GM23338 (cell line): Measurements from ENCODE around the gene SLC35D2. TPM values are rescaled to one million over a fixed set of nuclear protein-coding genes. Genes with fewer than 3 reads are reported as not detected.

ENCODE experiments used
- ATAC-seq: fragments of 200-7000 bp; cut with Tn5 transposase; 3 replicates; pipeline ENCODE4 v1.9.1; 2020
- DNase-seq: peaks from one replicate; pipeline ENCODE4 v3.0.0-alpha.2; 2015; ENCODE audit warnings: low spot score
- H2AFZ ChIP-seq: fragments of 200-600 bp; sonication (generic); 2 replicates; pipeline ENCODE4 v1.8.0; 2016; ENCODE audit warnings: antibody characterized with exemption, mild to moderate bottlenecking, moderate library complexity
- H3F3A ChIP-seq: fragments of 200-600 bp; sonication (generic); replicated peaks from 2 replicates; pipeline ENCODE4 v1.8.0; 2017; ENCODE audit warnings: antibody characterized with exemption, mixed run types, low read depth
- H3K27ac ChIP-seq: fragments of 200-600 bp; sonication (generic); 2 replicates; pipeline ENCODE4 v1.6.1; 2016; ENCODE audit warnings: low read depth
- H3K27me3 ChIP-seq: fragments of 200-600 bp; sonication (generic); 2 replicates; pipeline ENCODE4 v1.8.0; 2016; ENCODE audit warnings: mild to moderate bottlenecking, mixed run types, moderate library complexity; ENCODE audit not compliant: insufficient read depth
- H3K36me3 ChIP-seq: fragments of 200-600 bp; sonication (generic); 2 replicates; pipeline ENCODE4 v1.8.0; 2016; ENCODE audit warnings: mild to moderate bottlenecking; ENCODE audit not compliant: insufficient read depth
- H3K4me1 ChIP-seq: fragments of 200-600 bp; sonication (generic); 2 replicates; pipeline ENCODE4 v1.8.0; 2016; ENCODE audit warnings: mild to moderate bottlenecking, moderate library complexity; ENCODE audit not compliant: insufficient read depth
- H3K4me2 ChIP-seq: fragments of 200-600 bp; sonication (generic); 2 replicates; pipeline ENCODE4 v1.7.1; 2017; ENCODE audit warnings: mixed run types
- H3K4me3 ChIP-seq: fragments of 200-600 bp; sonication (generic); 2 replicates; pipeline ENCODE4 v1.6.1; 2016; ENCODE audit warnings: mixed run types
- H3K79me2 ChIP-seq: fragments of 200-600 bp; sonication (generic); replicated peaks from 2 replicates; pipeline ENCODE4 v1.8.0; 2017; ENCODE audit warnings: mild to moderate bottlenecking; ENCODE audit not compliant: insufficient read depth
- H3K9me2 ChIP-seq: fragments of 200-600 bp; sonication (generic); 2 replicates; pipeline ENCODE4 v1.8.0; 2017; ENCODE audit not compliant: insufficient read depth
- H4K20me1 ChIP-seq: fragments of 200-600 bp; sonication (generic); replicated peaks from 2 replicates; pipeline ENCODE4 v1.8.0; 2017; ENCODE audit warnings: mild to moderate bottlenecking; ENCODE audit not compliant: insufficient read depth
- H3K27ac Mint-ChIP-seq: 2 replicates; pipeline ENCODE4 v1.8.0; 2020; ENCODE audit warnings: inconsistent platforms, mild to moderate bottlenecking, moderate library complexity, mixed read lengths
- H3K27me3 Mint-ChIP-seq: 3 replicates; pipeline ENCODE4 v1.8.0; 2022; ENCODE audit warnings: low read depth, mild to moderate bottlenecking, moderate library complexity, mixed read lengths, inconsistent platforms; ENCODE audit not compliant: insufficient read depth, poor library complexity
- H3K36me3 Mint-ChIP-seq: 3 replicates; pipeline ENCODE4 v1.8.0; 2021; ENCODE audit warnings: low read depth, mild to moderate bottlenecking, inconsistent platforms, moderate library complexity, mixed read lengths
- H3K4me1 Mint-ChIP-seq: 3 replicates; pipeline ENCODE4 v1.8.0; 2020; ENCODE audit warnings: mild to moderate bottlenecking, inconsistent platforms, mixed read lengths
- H3K4me3 Mint-ChIP-seq: 3 replicates; pipeline ENCODE4 v1.8.0; 2021; ENCODE audit warnings: moderate library complexity, mild to moderate bottlenecking, inconsistent platforms, mixed read lengths
- H3K9me3 Mint-ChIP-seq: 3 replicates; pipeline ENCODE4 v1.8.0; 2020; ENCODE audit warnings: moderate library complexity, mild to moderate bottlenecking, inconsistent platforms, mixed read lengths
- CREB1 ChIP-seq: fragments of 250-450 bp; sonication (Bioruptor Pico); IDR thresholded peaks from 2 replicates; pipeline ENCODE4 v1.5.0; 2020; ENCODE audit warnings: low read depth, mild to moderate bottlenecking, moderate library complexity
- EZH2 ChIP-seq: fragments of 200-600 bp; sonication (generic); IDR thresholded peaks from one replicate; pipeline ENCODE4 v1.8.0; 2017; ENCODE audit warnings: antibody characterized with exemption, mild to moderate bottlenecking, low read depth; ENCODE audit not compliant: unreplicated experiment
- EZH2phosphoT487 ChIP-seq: fragments of 200-600 bp; sonication (generic); IDR thresholded peaks from one replicate; pipeline ENCODE4 v1.8.1; 2018; ENCODE audit warnings: antibody characterized with exemption; ENCODE audit not compliant: unreplicated experiment
- JUNB ChIP-seq: IDR thresholded peaks from one replicate; pipeline ENCODE4 v1.6.1; 2016; ENCODE audit warnings: antibody characterized with exemption; ENCODE audit not compliant: unreplicated experiment
- NANOG ChIP-seq: IDR thresholded peaks from 2 replicates; pipeline ENCODE4 v1.6.1; 2016; ENCODE audit warnings: antibody characterized with exemption, borderline replicate concordance
- POLR2AphosphoS5 ChIP-seq: IDR thresholded peaks from 2 replicates; pipeline ENCODE4 v1.6.1; 2016; ENCODE audit warnings: antibody characterized with exemption, low read depth
- STAT1 ChIP-seq: IDR thresholded peaks from one replicate; pipeline ENCODE4 v1.6.1; 2016; ENCODE audit warnings: antibody characterized with exemption; ENCODE audit not compliant: unreplicated experiment
- ZNF114 ChIP-seq: fragments of 250-450 bp; sonication (Bioruptor Pico); IDR thresholded peaks from 2 replicates; pipeline ENCODE4 v1.5.0; 2020; ENCODE audit warnings: mild to moderate bottlenecking, moderate library complexity
- ZNF331 ChIP-seq: fragments of 250-450 bp; sonication (Bioruptor Pico); IDR thresholded peaks from 2 replicates; pipeline ENCODE4 v1.5.0; 2020; ENCODE audit warnings: low read depth, mild to moderate bottlenecking, moderate library complexity
- polyA plus RNA-seq: library from polyadenylated mRNA; unstranded; fragments of >200 nt; fragmentation: Nextera tagmentation; extraction: Ambion mirVana; gene quantifications from 2 replicates; pipeline ENCODE4 v1.2.1, GENCODE V29; 2016
- total RNA-seq: library from RNA; depleted of rRNA; stranded (reverse); fragments of >200 nt; shearing (Covaris generic); gene quantifications from 2 replicates; pipeline ENCODE4 v1.2.3, GENCODE V29; 2014
- TF ChIP-seq, protein P1 (sequence below): fragments of 250-450 bp; sonication (Bioruptor Pico); IDR thresholded peaks from 2 replicates; pipeline ENCODE4 v1.5.0; 2020; ENCODE audit warnings: mild to moderate bottlenecking, moderate library complexity
- TF ChIP-seq, protein P2 (sequence below): IDR thresholded peaks from one replicate; pipeline ENCODE4 v1.6.1; 2018; ENCODE audit warnings: antibody characterized with exemption; ENCODE audit not compliant: unreplicated experiment
- TF ChIP-seq, protein P3 (sequence below): IDR thresholded peaks from 2 replicates; pipeline ENCODE4 v1.6.1; 2016; ENCODE audit warnings: antibody characterized with exemption
- TF ChIP-seq, protein P4 (sequence below), 2 experiments: fragments of 200-600 bp in 1 of 2; sonication (generic) in 1 of 2; conservative IDR thresholded peaks; 2 replicates each; pipeline versions ENCODE4 v1.5.1 to v1.6.1; 2016 to 2017; ENCODE audit warnings: antibody characterized with exemption in 2 of 2, low read depth in 2 of 2, mild to moderate bottlenecking in 2 of 2, moderate library complexity in 1 of 2

SLC35D2 gene
- total and polyA plus RNA-seq, 2 experiments from 2014 or later, result 8.2 to 14.4 TPM

DNA sequence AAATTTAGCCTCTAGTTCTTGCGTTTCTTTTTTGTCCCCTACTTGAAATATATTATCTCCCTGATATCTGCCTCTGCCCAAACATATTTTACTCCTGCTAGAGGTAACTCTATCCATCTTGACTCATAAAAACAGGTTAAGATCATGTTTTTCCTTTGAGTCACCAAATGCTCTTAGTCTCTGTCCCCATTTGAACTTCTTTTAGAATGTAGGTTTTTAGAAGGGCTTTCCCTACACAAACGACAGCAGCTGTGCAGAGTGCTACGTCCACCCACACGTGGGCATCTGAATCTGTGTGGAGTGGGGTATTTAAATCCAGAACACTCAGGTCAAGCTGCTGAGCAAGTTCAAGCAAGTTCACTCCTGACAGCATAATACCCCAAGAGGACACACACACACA lies 83.7 kb downstream of the SLC35D2 start:
- no peak for ATAC-seq
- Histone ChIP-seq H3K36me3 (no peaks in the 10 kb centered on the region), H4K20me1 (no peaks in the 10 kb centered on the region), H3K4me1 (no peaks in the 10 kb centered on the region), H3K79me2 (no peaks in the 10 kb centered on the region), H3K4me2 (no peak overlapping the region), H3K9me2 (0 out of 2 replicates have a peak, but pooled peaks cover 4% of the 10 kb centered on the region), H3K27ac (no peak overlapping the region), H2AFZ (no peak overlapping the region), H3K4me3 (no peak overlapping the region), H3F3A (no peaks in the 10 kb centered on the region), H3K27me3 (no peaks in the 10 kb centered on the region)
- Mint-ChIP-seq H3K4me1 (no peaks in the 10 kb centered on the region), H3K36me3 (peaks cover 5% of the 10 kb centered on the region; the same call in 2 of the 3 replicates), H3K27ac (no peak overlapping the region), H3K27me3 (peaks cover 4% of the 10 kb centered on the region), H3K4me3 (no peak overlapping the region), H3K9me3 (peaks cover 10% of the 10 kb centered on the region; the same call in 2 of the 3 replicates)
- DNase-seq, result no peak
- TF ChIP-seq ZNF331 (CRISPR knock-in tag) (no peak), STAT1 (no peak), POLR2AphosphoS5 (no peak), NANOG (no peak), JUNB (no peak), EZH2phosphoT487 (no peak), CREB1 (CRISPR knock-in tag) (no peak), EZH2 (no peak), ZNF114 (CRISPR knock-in tag) (no peak)
- TF ChIP-seq, protein P1, sequence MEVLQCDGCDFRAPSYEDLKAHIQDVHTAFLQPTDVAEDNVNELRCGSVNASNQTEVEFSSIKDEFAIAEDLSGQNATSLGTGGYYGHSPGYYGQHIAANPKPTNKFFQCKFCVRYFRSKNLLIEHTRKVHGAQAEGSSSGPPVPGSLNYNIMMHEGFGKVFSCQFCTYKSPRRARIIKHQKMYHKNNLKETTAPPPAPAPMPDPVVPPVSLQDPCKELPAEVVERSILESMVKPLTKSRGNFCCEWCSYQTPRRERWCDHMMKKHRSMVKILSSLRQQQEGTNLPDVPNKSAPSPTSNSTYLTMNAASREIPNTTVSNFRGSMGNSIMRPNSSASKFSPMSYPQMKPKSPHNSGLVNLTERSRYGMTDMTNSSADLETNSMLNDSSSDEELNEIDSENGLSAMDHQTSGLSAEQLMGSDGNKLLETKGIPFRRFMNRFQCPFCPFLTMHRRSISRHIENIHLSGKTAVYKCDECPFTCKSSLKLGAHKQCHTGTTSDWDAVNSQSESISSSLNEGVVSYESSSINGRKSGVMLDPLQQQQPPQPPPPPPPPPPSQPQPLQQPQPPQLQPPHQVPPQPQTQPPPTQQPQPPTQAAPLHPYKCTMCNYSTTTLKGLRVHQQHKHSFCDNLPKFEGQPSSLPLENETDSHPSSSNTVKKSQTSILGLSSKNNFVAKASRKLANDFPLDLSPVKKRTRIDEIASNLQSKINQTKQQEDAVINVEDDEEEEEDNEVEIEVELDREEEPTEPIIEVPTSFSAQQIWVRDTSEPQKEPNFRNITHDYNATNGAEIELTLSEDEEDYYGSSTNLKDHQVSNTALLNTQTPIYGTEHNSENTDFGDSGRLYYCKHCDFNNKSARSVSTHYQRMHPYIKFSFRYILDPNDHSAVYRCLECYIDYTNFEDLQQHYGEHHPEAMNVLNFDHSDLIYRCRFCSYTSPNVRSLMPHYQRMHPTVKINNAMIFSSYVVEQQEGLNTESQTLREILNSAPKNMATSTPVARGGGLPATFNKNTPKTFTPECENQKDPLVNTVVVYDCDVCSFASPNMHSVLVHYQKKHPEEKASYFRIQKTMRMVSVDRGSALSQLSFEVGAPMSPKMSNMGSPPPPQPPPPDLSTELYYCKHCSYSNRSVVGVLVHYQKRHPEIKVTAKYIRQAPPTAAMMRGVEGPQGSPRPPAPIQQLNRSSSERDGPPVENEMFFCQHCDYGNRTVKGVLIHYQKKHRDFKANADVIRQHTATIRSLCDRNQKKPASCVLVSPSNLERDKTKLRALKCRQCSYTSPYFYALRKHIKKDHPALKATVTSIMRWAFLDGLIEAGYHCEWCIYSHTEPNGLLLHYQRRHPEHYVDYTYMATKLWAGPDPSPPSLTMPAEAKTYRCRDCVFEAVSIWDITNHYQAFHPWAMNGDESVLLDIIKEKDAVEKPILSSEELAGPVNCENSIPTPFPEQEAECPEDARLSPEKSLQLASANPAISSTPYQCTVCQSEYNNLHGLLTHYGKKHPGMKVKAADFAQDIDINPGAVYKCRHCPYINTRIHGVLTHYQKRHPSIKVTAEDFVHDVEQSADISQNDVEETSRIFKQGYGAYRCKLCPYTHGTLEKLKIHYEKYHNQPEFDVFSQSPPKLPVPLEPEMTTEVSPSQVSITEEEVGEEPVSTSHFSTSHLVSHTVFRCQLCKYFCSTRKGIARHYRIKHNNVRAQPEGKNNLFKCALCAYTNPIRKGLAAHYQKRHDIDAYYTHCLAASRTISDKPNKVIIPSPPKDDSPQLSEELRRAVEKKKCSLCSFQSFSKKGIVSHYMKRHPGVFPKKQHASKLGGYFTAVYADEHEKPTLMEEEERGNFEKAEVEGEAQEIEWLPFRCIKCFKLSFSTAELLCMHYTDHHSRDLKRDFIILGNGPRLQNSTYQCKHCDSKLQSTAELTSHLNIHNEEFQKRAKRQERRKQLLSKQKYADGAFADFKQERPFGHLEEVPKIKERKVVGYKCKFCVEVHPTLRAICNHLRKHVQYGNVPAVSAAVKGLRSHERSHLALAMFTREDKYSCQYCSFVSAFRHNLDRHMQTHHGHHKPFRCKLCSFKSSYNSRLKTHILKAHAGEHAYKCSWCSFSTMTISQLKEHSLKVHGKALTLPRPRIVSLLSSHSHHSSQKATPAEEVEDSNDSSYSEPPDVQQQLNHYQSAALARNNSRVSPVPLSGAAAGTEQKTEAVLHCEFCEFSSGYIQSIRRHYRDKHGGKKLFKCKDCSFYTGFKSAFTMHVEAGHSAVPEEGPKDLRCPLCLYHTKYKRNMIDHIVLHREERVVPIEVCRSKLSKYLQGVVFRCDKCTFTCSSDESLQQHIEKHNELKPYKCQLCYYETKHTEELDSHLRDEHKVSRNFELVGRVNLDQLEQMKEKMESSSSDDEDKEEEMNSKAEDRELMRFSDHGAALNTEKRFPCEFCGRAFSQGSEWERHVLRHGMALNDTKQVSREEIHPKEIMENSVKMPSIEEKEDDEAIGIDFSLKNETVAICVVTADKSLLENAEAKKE, result no peak
- TF ChIP-seq, protein P2, sequence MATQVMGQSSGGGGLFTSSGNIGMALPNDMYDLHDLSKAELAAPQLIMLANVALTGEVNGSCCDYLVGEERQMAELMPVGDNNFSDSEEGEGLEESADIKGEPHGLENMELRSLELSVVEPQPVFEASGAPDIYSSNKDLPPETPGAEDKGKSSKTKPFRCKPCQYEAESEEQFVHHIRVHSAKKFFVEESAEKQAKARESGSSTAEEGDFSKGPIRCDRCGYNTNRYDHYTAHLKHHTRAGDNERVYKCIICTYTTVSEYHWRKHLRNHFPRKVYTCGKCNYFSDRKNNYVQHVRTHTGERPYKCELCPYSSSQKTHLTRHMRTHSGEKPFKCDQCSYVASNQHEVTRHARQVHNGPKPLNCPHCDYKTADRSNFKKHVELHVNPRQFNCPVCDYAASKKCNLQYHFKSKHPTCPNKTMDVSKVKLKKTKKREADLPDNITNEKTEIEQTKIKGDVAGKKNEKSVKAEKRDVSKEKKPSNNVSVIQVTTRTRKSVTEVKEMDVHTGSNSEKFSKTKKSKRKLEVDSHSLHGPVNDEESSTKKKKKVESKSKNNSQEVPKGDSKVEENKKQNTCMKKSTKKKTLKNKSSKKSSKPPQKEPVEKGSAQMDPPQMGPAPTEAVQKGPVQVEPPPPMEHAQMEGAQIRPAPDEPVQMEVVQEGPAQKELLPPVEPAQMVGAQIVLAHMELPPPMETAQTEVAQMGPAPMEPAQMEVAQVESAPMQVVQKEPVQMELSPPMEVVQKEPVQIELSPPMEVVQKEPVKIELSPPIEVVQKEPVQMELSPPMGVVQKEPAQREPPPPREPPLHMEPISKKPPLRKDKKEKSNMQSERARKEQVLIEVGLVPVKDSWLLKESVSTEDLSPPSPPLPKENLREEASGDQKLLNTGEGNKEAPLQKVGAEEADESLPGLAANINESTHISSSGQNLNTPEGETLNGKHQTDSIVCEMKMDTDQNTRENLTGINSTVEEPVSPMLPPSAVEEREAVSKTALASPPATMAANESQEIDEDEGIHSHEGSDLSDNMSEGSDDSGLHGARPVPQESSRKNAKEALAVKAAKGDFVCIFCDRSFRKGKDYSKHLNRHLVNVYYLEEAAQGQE, result no peak
- TF ChIP-seq, protein P3, sequence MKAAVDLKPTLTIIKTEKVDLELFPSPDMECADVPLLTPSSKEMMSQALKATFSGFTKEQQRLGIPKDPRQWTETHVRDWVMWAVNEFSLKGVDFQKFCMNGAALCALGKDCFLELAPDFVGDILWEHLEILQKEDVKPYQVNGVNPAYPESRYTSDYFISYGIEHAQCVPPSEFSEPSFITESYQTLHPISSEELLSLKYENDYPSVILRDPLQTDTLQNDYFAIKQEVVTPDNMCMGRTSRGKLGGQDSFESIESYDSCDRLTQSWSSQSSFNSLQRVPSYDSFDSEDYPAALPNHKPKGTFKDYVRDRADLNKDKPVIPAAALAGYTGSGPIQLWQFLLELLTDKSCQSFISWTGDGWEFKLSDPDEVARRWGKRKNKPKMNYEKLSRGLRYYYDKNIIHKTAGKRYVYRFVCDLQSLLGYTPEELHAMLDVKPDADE, result no peak
- TF ChIP-seq, protein P4, sequence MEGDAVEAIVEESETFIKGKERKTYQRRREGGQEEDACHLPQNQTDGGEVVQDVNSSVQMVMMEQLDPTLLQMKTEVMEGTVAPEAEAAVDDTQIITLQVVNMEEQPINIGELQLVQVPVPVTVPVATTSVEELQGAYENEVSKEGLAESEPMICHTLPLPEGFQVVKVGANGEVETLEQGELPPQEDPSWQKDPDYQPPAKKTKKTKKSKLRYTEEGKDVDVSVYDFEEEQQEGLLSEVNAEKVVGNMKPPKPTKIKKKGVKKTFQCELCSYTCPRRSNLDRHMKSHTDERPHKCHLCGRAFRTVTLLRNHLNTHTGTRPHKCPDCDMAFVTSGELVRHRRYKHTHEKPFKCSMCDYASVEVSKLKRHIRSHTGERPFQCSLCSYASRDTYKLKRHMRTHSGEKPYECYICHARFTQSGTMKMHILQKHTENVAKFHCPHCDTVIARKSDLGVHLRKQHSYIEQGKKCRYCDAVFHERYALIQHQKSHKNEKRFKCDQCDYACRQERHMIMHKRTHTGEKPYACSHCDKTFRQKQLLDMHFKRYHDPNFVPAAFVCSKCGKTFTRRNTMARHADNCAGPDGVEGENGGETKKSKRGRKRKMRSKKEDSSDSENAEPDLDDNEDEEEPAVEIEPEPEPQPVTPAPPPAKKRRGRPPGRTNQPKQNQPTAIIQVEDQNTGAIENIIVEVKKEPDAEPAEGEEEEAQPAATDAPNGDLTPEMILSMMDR (conservative IDR thresholded peaks at IDR 0.05; ENCODE audit: low read depth in 2 of 2), result no peak
